Suppressor macrophage treated with lipopolysaccharide for 4 hours (primary cell): Measurements from ENCODE around the gene SCAPER.

Experiments
- DNase-seq: peaks from one replicate; pipeline ENCODE4 v3.0.0-alpha.2; 2020

Gene SCAPER

GRCh38 chr15:76346669-76347481 lies 558.3 kb downstream of the SCAPER start:
- peak; percentile 9 for DNase-seq

GRCh38 chr15:76345880-76346668 lies 559.1 kb downstream of the SCAPER start:
- peak; percentile 50 for DNase-seq

DNA sequence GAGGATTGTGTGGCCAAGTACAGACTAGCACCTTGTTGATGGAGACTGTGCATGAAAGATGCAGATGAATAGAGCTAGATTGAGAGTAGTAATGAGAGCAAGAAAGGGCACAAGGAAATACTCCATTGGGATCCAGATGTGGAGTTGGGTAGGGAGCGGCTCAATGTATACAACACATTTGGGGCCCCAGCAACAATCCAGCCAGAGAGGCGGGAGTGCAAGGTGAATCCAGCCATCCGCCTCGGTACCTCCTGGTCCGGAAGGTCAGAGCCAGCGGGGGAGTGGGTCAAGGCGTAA lies 559.6 kb downstream of the SCAPER start:
- DNase-seq: no peak

DNA sequence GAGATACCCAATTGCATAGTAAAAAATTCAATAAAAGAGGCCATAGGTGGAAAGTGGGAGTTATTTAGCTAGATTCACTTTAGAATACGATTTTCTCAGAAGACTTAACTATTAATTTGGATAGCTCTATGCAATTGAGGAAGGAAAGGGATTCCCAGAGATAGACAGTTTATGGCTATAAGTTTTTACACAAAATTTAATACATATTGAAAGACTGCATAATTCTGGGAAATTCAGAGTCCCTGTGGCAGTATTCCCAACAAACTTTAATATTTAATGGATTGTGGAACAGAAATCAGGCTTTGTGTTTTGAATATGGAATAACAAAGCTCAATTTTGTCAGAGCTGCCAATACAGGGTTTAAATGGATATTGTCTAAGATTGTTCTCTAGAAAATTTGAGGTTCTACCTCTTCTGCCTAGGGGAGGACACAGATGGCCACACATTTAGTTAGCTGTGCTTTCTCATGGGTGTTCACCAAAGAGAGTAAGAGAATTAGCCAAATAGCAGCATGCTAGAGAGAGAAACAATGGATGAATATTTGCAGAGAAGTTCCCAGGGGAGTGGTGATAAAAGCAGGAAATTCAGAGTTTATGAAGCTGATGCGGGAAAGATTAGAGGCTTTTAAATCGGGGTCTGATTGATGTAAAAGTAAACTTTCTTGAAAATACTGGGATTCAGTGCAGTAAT lies 560.1 kb downstream of the SCAPER start:
- DNase-seq: no peak

GRCh38 chr15:76343313-76343996 lies 561.7 kb downstream of the SCAPER start:
- DNase-seq: no peak

DNA sequence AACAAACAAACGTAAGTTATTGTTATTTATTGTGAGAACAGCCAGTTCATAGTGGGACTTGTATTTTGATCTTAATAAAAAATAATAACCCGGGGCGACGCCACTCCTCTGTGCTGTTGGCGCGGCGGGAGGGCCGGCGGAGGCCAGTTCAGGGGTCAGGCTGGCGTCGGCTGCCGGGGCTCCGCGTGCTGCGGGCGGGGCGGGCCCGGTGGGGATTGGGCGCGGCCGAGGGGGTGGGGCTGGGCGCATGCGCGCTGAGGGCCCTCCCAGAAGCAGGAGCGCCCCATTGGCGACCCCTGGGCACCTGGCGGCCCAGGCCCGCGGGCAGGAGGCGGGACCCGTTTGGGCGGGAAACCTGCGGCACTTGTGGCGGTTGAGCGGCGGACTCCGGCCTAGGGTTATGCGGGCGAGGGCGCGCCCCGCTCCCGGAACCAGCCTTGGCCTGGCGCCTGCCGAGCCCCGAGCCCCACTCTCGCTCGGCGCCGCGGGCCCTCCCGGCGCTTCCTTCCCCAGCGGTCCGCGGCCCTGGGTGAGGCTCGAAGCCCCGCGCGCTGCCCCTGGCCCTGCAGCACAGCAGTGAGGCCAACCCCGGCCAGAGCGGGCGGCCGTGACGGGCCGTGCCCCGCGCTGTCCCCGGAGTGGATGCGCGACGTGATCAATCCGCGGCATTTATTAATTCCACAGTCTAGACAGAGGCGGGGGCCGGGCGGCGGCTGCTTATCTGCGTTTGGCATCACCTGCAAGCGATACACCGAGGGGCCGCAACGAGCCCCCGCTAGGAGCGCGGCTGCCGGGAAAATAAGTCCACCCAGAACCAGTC lies 562.5 kb downstream of the SCAPER start:
- DNase-seq: peak; percentile 14

- no peak for DNase-seq
These were observed 563.1 kb downstream of the SCAPER start for GRCh38 chr15:76342058-76342381.

DNA sequence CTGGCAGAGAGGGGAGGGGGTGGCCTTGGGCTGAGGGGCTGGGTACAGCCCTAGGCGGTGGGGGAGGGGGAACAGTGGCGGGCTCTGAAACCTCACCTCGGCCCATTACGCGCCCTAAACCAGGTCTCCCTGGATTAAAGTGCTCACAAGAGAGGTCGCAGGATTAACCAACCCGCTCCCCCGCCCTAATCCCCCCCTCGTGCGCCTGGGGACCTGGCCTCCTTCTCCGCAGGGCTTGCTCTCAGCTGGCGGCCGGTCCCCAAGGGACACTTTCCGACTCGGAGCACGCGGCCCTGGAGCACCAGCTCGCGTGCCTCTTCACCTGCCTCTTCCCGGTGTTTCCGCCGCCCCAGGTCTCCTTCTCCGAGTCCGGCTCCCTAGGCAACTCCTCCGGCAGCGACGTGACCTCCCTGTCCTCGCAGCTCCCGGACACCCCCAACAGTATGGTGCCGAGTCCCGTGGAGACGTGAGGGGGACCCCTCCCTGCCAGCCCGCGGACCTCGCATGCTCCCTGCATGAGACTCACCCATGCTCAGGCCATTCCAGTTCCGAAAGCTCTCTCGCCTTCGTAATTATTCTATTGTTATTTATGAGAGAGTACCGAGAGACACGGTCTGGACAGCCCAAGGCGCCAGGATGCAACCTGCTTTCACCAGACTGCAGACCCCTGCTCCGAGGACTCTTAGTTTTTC lies 563.6 kb downstream of the SCAPER start:
- DNase-seq: peak; percentile 10

DNA sequence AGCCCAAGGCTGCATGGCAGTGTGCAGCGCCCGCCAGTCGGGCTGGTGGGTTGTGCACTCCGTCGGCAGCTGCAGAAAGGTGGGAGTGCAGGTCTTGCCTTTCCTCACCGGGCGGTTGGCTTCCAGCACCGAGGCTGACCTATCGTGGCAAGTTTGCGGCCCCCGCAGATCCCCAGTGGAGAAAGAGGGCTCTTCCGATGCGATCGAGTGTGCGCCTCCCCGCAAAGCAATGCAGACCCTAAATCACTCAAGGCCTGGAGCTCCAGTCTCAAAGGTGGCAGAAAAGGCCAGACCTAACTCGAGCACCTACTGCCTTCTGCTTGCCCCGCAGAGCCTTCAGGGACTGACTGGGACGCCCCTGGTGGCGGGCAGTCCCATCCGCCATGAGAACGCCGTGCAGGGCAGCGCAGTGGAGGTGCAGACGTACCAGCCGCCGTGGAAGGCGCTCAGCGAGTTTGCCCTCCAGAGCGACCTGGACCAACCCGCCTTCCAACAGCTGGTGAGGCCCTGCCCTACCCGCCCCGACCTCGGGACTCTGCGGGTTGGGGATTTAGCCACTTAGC lies 564.3 kb downstream of the SCAPER start:
- peak; percentile 50 for DNase-seq

DNA sequence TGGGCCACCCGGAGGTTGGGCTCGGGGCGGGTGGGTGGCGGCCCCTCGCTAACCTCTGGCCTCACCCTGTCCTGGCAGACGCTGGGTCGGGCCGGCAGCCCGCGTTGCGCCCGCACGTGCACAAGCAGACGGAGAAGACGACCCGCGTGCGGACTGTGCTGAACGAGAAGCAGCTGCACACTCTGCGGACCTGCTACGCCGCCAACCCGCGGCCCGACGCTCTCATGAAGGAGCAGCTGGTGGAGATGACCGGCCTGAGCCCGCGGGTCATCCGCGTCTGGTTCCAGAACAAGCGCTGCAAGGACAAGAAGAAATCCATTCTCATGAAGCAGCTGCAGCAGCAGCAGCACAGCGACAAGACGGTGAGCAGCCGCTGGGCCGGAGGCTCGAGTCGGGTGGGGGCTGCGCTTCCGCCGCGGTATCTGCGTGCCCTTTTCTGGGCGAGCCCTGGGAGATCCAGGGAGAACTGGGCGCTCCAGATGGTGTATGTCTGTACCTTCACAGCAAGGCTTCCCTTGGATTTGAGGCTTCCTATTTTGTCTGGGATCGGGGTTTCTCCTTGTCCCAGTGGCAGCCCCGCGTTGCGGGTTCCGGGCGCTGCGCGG lies 564.8 kb downstream of the SCAPER start:
- peak; percentile 37 for DNase-seq

- DNase-seq: peak; percentile 24
These were observed 565.6 kb downstream of the SCAPER start for GRCh38 chr15:76339305-76340197.

DNA sequence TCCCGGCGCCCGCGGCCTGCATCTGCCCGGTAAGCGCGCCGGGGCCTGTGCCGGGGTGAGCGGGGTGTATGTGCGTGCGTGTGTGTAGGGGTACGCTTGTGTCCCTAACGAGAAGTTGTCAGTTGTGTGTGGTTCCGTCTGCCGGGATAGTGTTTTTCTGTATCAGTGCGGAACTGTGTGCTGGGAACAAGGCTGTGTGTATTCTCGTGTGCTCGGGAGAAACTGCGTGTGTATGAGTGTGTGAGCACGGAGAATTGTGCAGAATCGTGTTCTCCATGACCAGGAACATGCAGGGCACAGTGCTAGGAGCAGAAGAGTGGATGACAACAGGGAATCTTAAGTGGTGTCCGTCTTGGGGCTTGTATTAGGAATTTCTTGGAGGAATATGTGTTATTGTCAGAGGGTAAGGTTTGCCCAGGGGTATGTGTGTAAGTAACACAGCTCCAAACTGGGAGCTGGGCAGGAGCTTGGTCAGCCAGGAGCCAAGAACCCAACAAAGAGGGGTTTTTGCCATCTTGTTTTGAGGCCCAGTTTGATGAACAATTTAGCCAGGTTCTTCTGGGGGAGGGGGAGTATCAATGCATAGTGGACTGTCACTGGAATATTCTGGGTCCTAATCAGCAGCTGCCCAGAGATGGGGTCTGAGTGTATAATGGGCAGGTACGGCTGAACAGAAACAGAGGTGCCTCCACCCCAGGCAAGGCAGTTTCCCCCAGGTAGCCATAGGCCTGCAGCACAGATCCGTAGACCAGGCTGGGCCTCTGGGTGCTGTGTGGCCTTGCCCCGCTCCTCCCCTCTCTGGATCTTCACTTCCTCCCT lies 566.4 kb downstream of the SCAPER start:
- DNase-seq: peak; percentile 69

GRCh38 chr15:76337696-76338485 lies 567.2 kb downstream of the SCAPER start:
- no peak for DNase-seq

- peak; percentile 59 for DNase-seq
These were observed 568.0 kb downstream of the SCAPER start for GRCh38 chr15:76337059-76337695.

DNA sequence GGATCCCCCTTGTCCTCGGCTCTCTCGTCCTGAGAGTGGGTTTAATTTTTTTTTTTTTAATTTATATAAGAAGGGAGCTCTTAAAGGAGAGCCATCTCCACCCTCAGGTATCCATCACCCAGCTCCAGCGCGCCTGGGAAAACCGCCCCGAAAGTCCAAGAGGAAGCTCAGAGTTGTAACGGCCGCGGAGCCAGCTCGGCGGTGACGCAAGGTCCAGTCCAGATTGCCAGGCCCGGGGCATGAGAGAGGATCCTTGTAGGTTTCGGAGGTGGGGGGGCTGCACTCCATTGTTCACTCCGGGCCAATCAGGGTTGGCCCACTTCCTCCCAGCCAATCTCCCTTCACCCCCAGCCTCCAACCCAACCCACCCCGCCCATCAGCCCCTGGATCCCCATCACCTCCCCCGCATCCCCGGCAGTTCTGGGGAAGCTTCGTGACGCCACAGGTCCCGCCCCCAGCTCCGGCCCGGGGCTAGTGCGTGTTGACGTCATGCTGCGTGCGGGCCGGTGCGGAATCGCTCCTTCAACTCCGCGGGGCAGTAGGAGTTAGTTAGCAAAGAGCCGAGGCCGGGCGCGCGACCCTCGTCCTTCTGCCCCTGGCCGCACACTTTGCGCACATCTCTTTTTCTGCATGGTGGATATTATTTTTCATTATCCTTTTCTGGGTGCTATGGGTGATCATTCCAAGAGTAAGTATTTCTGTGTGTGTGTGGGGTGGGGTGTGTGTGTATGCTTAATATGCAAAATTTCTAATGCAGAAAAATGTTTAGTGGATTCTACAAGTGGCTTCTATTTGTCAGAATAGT lies 568.7 kb downstream of the SCAPER start, which contains the start of gene ISL2:
TSS of gene ISL2 (plus strand) at position 520 of the 805 bp plus-strand sequence. CDS start at position 631, 111 bp downstream.
- peak; percentile 77 for DNase-seq
